IPS-20b (cell line): ENCODE results near the gene SEZ6.
A peak's percentile ranks its signal among the peaks of the same experiment; 100 is the strongest.

Experiments used
- H3K27ac ChIP-seq: one replicate; pipeline ENCODE4 v1.5.1; 2013; ENCODE audit warnings: low read length
- H3K27me3 ChIP-seq: 2 replicates; pipeline ENCODE4 v1.6.1; 2013; ENCODE audit warnings: mild to moderate bottlenecking, low read length, inconsistent platforms; ENCODE audit not compliant: insufficient read depth
- H3K36me3 ChIP-seq: 2 replicates; pipeline ENCODE4 v1.6.1; 2013; ENCODE audit warnings: low read depth, mild to moderate bottlenecking, inconsistent platforms, low read length, moderate library complexity; ENCODE audit not compliant: insufficient read depth
- H3K4me1 ChIP-seq: 2 replicates; pipeline ENCODE4 v1.6.1; 2013; ENCODE audit warnings: mild to moderate bottlenecking, control low read depth, inconsistent platforms, low read length, moderate library complexity; ENCODE audit not compliant: insufficient read depth
- H3K4me3 ChIP-seq: 2 replicates; pipeline ENCODE4 v1.5.1; 2013; ENCODE audit warnings: mild to moderate bottlenecking, low read length, inconsistent platforms
- H3K9ac ChIP-seq: 2 replicates; pipeline ENCODE4 v1.6.1; 2013; ENCODE audit warnings: low read depth, mild to moderate bottlenecking, inconsistent platforms, low read length, moderate library complexity
- H3K9me3 ChIP-seq: 2 replicates; pipeline ENCODE4 v1.6.1; 2013; ENCODE audit warnings: mild to moderate bottlenecking, low read depth, low read length, inconsistent platforms; ENCODE audit not compliant: insufficient read depth

SEZ6 gene

DNA sequence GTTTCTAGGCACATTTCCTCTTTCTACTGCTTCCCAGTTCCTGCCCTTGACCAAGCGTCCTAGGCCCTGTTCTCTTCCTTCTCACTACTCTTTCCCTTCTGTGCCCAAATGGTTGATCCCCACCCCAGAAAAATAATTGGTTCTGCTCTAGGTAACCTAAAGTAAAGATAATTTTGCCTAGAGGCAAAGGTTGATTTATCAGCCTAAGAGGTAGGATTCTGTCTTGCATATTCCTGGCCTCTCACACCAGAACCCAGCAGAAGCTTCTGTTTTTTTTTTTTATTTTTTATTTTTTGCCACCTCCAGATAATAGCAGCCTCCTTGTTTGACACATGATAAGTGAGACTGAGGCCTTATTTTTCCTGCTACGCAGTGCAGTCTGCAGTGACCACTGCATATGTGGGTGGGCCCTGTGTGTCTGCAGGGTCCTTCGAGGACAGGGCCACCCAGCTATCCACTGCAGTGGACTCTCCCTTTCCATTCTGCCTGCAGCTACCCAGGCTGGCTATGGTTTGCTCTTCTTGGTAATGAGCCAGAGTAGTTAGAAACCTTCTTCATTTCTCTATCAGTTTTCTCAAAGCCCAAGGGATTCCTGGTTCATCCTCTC, 37.8 kb upstream of the SEZ6 start:
- peak overlapping the region; percentile 83 for H3K27ac ChIP-seq
- H3K27me3 ChIP-seq: no peaks in the 10 kb centered on the region; the same call in 1 of the 2 replicates
- H3K9me3 ChIP-seq: no peaks in the 10 kb centered on the region
- peaks cover 38% of the 10 kb centered on the region for H3K4me1 ChIP-seq
- peaks cover 8% of the 10 kb centered on the region; the same call in 1 of the 2 replicates for H3K36me3 ChIP-seq
- peak overlapping the region; percentile 42; the same call in 1 of the 2 replicates for H3K4me3 ChIP-seq
- peak overlapping the region; percentile 71 for H3K9ac ChIP-seq

GRCh38 chr17:29042679-29043538, 37.1 kb upstream of the SEZ6 start, which contains the start of gene PIPOX:
Gene PIPOX (plus strand): TSS chr17:29043141. CDS start chr17:29043226, 85 bp downstream.
- Histone ChIP-seq H3K4me3 (peak within 1 kb of the TSS; percentile 42), H3K9me3 (no peaks in the 10 kb centered on the region), H3K4me1 (peaks cover 38% of the 10 kb centered on the region), H3K27me3 (no peaks in the 10 kb centered on the region), H3K9ac (peak within 1 kb of the TSS; percentile 71), H3K36me3 (peaks cover 8% of the 10 kb centered on the region; the same call in 1 of the 2 replicates), H3K27ac (peak within 1 kb of the TSS; percentile 83)

DNA sequence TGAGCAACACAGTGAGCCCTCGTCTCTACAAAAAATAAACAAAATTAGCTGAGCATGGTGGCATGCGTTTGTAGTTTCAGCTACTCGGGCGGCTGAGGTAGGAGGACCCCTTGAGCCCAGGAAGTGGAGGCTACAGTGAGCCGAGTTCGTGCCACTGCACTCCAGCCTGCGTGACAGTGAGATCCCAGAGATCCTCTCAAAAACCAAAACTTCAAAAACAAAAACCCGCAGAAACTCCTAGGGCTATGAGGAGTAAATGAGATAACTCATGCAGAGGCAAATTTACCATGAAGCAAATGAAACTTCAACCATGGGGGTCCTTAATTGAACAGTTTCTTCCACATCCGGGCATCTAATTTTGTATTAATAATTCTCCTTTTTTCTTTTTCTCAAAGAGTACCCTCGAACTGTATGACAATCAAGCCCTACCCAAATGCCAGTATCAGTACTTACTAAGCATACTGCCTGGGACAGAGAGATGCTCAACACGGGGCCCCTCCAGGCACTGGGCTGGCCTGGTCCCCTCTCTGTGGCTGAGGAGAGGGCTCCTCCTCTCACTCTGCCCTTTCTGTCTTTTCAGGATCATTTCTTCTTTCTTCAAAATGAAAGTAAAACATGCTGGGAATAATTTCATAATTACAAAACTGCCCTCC, 36.3 kb upstream of the SEZ6 start:
- H3K27me3 ChIP-seq: no peaks in the 10 kb centered on the region
- H3K4me3 ChIP-seq: no peak overlapping the region; the same call in 1 of the 2 replicates
- peak overlapping the region; percentile 49; the same call in 1 of the 2 replicates for H3K9ac ChIP-seq
- peaks cover 44% of the 10 kb centered on the region for H3K4me1 ChIP-seq
- H3K9me3 ChIP-seq: no peaks in the 10 kb centered on the region
- peak overlapping the region; percentile 83 for H3K27ac ChIP-seq
- peaks cover 8% of the 10 kb centered on the region; the same call in 1 of the 2 replicates for H3K36me3 ChIP-seq

GRCh38 chr17:29041571-29041970, 35.7 kb upstream of the SEZ6 start:
- H3K36me3 ChIP-seq: peaks cover 8% of the 10 kb centered on the region; the same call in 1 of the 2 replicates
- H3K4me1 ChIP-seq: peaks cover 49% of the 10 kb centered on the region
- H3K27ac ChIP-seq: peak overlapping the region; percentile 83
- H3K27me3 ChIP-seq: no peaks in the 10 kb centered on the region
- peak overlapping the region; percentile 49; the same call in 1 of the 2 replicates for H3K9ac ChIP-seq
- H3K4me3 ChIP-seq: no peak overlapping the region
- H3K9me3 ChIP-seq: no peaks in the 10 kb centered on the region

GRCh38 chr17:29041091-29041490, 35.3 kb upstream of the SEZ6 start:
- Histone ChIP-seq H3K9ac (no peak overlapping the region; the same call in 1 of the 2 replicates), H3K27ac (no peak overlapping the region), H3K27me3 (no peaks in the 10 kb centered on the region), H3K4me3 (no peak overlapping the region), H3K4me1 (peaks cover 50% of the 10 kb centered on the region), H3K36me3 (peaks cover 5% of the 10 kb centered on the region; the same call in 1 of the 2 replicates), H3K9me3 (no peaks in the 10 kb centered on the region)

GRCh38 chr17:29039764-29040598, 34.1 kb upstream of the SEZ6 start:
- H3K36me3 ChIP-seq: no peaks in the 10 kb centered on the region
- H3K4me1 ChIP-seq: peaks cover 55% of the 10 kb centered on the region
- H3K27ac ChIP-seq: peak overlapping the region; percentile 4
- H3K9ac ChIP-seq: peak overlapping the region; percentile 3; the same call in 1 of the 2 replicates
- H3K9me3 ChIP-seq: peaks cover under 1% of the 10 kb centered on the region; the same call in 1 of the 2 replicates
- H3K27me3 ChIP-seq: no peaks in the 10 kb centered on the region
- no peak overlapping the region for H3K4me3 ChIP-seq

DNA sequence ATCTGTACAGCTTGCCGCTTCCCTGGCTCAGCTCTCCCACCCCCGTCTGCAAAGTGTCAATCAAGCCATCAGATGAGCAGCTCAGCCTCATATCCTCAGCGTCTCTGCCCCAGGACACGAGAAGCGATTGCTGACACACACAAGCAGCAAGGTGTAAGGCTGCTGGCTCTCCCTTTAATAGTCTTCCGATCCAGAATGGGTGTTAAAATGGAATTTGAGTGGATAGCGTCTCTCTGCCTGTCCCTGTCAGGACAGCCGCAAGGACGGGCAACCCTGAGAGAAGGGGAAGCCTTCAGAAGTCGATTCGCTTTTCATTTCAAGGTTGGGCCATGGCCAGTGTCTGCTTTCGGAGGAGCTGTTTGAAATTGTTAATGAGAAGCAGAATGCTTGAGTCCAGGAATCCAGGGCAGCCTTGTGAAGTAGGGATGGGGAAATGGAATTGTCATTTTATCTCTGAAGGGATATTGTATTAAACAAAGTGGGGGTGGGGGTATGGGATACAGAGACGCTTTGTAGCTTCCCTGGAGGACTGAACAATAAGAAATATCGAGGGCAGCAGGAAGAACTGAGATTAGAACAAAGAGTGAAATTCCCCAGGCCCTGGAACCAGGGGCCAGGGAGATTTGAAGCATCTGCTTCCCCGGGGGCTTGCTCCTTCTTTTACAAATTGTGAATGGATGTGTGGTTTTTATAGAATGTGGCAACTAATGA, 32.4 kb upstream of the SEZ6 start:
- Histone ChIP-seq H3K9me3 (peaks cover 10% of the 10 kb centered on the region; the same call in 1 of the 2 replicates), H3K36me3 (no peaks in the 10 kb centered on the region), H3K4me3 (peak overlapping the region; percentile 2; the same call in 1 of the 2 replicates), H3K27me3 (no peaks in the 10 kb centered on the region), H3K9ac (peak overlapping the region; percentile 40; the same call in 1 of the 2 replicates), H3K4me1 (peaks cover 51% of the 10 kb centered on the region), H3K27ac (peak overlapping the region; percentile 12)

DNA sequence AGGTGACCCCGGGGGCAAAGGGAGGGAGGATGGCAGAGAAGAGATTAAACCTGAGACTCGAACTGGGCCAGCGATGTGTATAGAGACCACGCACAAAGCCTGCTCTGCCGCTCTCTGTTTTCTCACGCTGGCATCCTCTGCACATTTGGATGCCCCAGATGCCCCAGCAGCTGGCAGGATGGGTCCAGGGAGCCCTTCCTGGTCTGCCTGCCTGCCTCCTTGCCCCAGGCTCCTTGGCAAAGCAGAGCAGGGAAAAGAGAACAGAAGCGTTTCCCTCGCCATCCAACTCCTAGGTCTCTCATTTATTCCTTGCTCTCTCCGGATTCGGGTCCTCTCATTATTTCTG, 31.9 kb upstream of the SEZ6 start:
- H3K36me3 ChIP-seq: no peaks in the 10 kb centered on the region
- H3K4me3 ChIP-seq: no peak overlapping the region; the same call in 1 of the 2 replicates
- no peaks in the 10 kb centered on the region for H3K27me3 ChIP-seq
- H3K9me3 ChIP-seq: peaks cover 10% of the 10 kb centered on the region; the same call in 1 of the 2 replicates
- H3K27ac ChIP-seq: peak overlapping the region; percentile 12
- H3K9ac ChIP-seq: peak overlapping the region; percentile 40; the same call in 1 of the 2 replicates
- H3K4me1 ChIP-seq: peaks cover 52% of the 10 kb centered on the region

- H3K36me3 ChIP-seq: no peaks in the 10 kb centered on the region
- H3K27ac ChIP-seq: no peak overlapping the region
- H3K9ac ChIP-seq: no peak overlapping the region
- H3K4me3 ChIP-seq: no peak overlapping the region
- H3K4me1 ChIP-seq: peaks cover 53% of the 10 kb centered on the region
- H3K9me3 ChIP-seq: peaks cover 10% of the 10 kb centered on the region; the same call in 1 of the 2 replicates
- H3K27me3 ChIP-seq: no peaks in the 10 kb centered on the region
Measured at GRCh38 chr17:29036584-29036983, 30.8 kb upstream of the SEZ6 start.

- Histone ChIP-seq H3K4me1 (peaks cover 56% of the 10 kb centered on the region), H3K36me3 (no peaks in the 10 kb centered on the region), H3K27ac (no peak overlapping the region), H3K4me3 (no peak overlapping the region), H3K9me3 (peaks cover 10% of the 10 kb centered on the region; the same call in 1 of the 2 replicates), H3K9ac (no peak overlapping the region), H3K27me3 (no peaks in the 10 kb centered on the region)
Measured at GRCh38 chr17:29034510-29034909, 28.7 kb upstream of the SEZ6 start.
